WTC11 (cell line): ENCODE data around the gene GREB1. TPM values are rescaled to one million over a fixed set of nuclear protein-coding genes. Genes with fewer than 3 reads are reported as not detected.

Source experiments
- ATAC-seq: fragments of 200-7000 bp; cut with Tn5 transposase; 2 replicates; pipeline ENCODE4 v1.10.0; 2021; ENCODE audit warnings: mild to moderate bottlenecking, moderate library complexity
- CTCF ChIA-PET: fragments of 300-600 bp; sonication (Branson Sonifier 250); formaldehyde crosslinking; loops from one replicate; lab custom pipeline; 2021; ENCODE audit warnings: antibody characterized with exemption; lab: Charles Lee
- POLR2A ChIA-PET: fragments of 350-600 bp; sonication (Branson Sonifier 250); formaldehyde crosslinking; loops from one replicate; lab custom pipeline; 2021; ENCODE audit warnings: antibody characterized with exemption; lab: Charles Lee
- DNase-seq: peaks from one replicate; pipeline ENCODE4 v3.0.0; 2021; ENCODE audit warnings: low spot score
- H3K27ac Mint-ChIP-seq: 2 replicates; pipeline ENCODE4 v1.8.0; 2021; ENCODE audit warnings: mixed read lengths
- H3K27me3 Mint-ChIP-seq: 2 replicates; pipeline ENCODE4 v1.8.0; 2021; ENCODE audit warnings: low read depth, mild to moderate bottlenecking, moderate library complexity, mixed read lengths
- H3K36me3 Mint-ChIP-seq: 2 replicates; pipeline ENCODE4 v1.8.0; 2021; ENCODE audit warnings: mixed read lengths
- H3K4me1 Mint-ChIP-seq: 2 replicates; pipeline ENCODE4 v1.8.0; 2022; ENCODE audit warnings: mixed read lengths
- H3K4me3 Mint-ChIP-seq: 2 replicates; pipeline ENCODE4 v1.8.0; 2021; ENCODE audit warnings: mild to moderate bottlenecking, moderate library complexity, mixed read lengths
- H3K9me3 Mint-ChIP-seq: 2 replicates; pipeline ENCODE4 v1.8.0; 2021; ENCODE audit warnings: mixed read lengths
- CREB1 ChIP-seq: sonication (generic); formaldehyde crosslinking; IDR thresholded peaks from 2 replicates; pipeline ENCODE4 v1.8.0; 2023; ENCODE audit warnings: mild to moderate bottlenecking, missing genetic modification reagents
- EMX1 ChIP-seq: fragments of 250-450 bp; sonication (Bioruptor Pico); IDR thresholded peaks from 2 replicates; pipeline ENCODE4 v1.8.0; 2021; ENCODE audit warnings: mild to moderate bottlenecking
- ESRRA ChIP-seq: sonication (generic); formaldehyde crosslinking; IDR thresholded peaks from 2 replicates; pipeline ENCODE4 v1.8.1; 2022; ENCODE audit warnings: mild to moderate bottlenecking, missing genetic modification reagents, borderline replicate concordance
- FOXK1 ChIP-seq: sonication (generic); formaldehyde crosslinking; IDR thresholded peaks from 2 replicates; pipeline ENCODE4 v1.8.0; 2022; ENCODE audit warnings: mild to moderate bottlenecking, moderate library complexity, missing genetic modification reagents
- FOXP1 ChIP-seq: sonication (generic); formaldehyde crosslinking; IDR thresholded peaks from 2 replicates; pipeline ENCODE4 v1.8.0; 2022; ENCODE audit warnings: missing genetic modification reagents, mild to moderate bottlenecking, moderate library complexity, borderline replicate concordance
- MYBL2 ChIP-seq: sonication (generic); formaldehyde crosslinking; IDR thresholded peaks from 2 replicates; pipeline ENCODE4 v1.8.1; 2023; ENCODE audit warnings: mild to moderate bottlenecking, moderate library complexity, missing genetic modification reagents
- NFATC4 ChIP-seq: fragments of 250-450 bp; sonication (Bioruptor Pico); IDR thresholded peaks from 2 replicates; pipeline ENCODE4 v1.9.0; 2021; ENCODE audit warnings: mild to moderate bottlenecking
- NR1H2 ChIP-seq: sonication (generic); formaldehyde crosslinking; IDR thresholded peaks from 2 replicates; pipeline ENCODE4 v1.9.0; 2021; ENCODE audit warnings: mild to moderate bottlenecking, moderate library complexity, missing genetic modification reagents
- TCF7 ChIP-seq: sonication (generic); formaldehyde crosslinking; IDR thresholded peaks from 2 replicates; pipeline ENCODE4 v1.8.0; 2022; ENCODE audit warnings: mild to moderate bottlenecking, low read depth, missing genetic modification reagents, moderate library complexity
- ZNF121 ChIP-seq: sonication (generic); formaldehyde crosslinking; IDR thresholded peaks from 2 replicates; pipeline ENCODE4 v1.8.0; 2023; ENCODE audit warnings: missing genetic modification reagents
- ZNF317 ChIP-seq: sonication (generic); formaldehyde crosslinking; IDR thresholded peaks from 2 replicates; pipeline ENCODE4 v1.8.1; 2023; ENCODE audit warnings: low read depth, mild to moderate bottlenecking, moderate library complexity, missing genetic modification reagents, borderline replicate concordance
- ZNF396 ChIP-seq: fragments of 250-450 bp; sonication (Bioruptor Pico); IDR thresholded peaks from 2 replicates; pipeline ENCODE4 v1.8.0; 2021; ENCODE audit warnings: mild to moderate bottlenecking, moderate library complexity, borderline replicate concordance
- ZNF416 ChIP-seq: fragments of 250-450 bp; sonication (Bioruptor Pico); IDR thresholded peaks from 2 replicates; pipeline ENCODE4 v1.9.0; 2021; ENCODE audit warnings: mild to moderate bottlenecking, inconsistent platforms
- ZNF671 ChIP-seq: fragments of 250-450 bp; sonication (Bioruptor Pico); IDR thresholded peaks from 2 replicates; pipeline ENCODE4 v1.8.0; 2021; ENCODE audit warnings: mild to moderate bottlenecking
- total RNA-seq: library from RNA; stranded (reverse); gene quantifications from 3 replicates; pipeline ENCODE4 v1.2.3, GENCODE V29; 2021
- TF ChIP-seq, protein P1 (sequence below): sonication (generic); formaldehyde crosslinking; IDR thresholded peaks from 2 replicates; pipeline ENCODE4 v1.8.0; 2022; ENCODE audit warnings: mild to moderate bottlenecking, missing genetic modification reagents
- TF ChIP-seq, protein P2 (sequence below): fragments of 200-600 bp; IDR thresholded peaks from 2 replicates; pipeline ENCODE4 v1.8.0; 2022; ENCODE audit warnings: antibody characterized with exemption
- TF ChIP-seq, protein P3 (sequence below): sonication (generic); formaldehyde crosslinking; IDR thresholded peaks from 2 replicates; pipeline ENCODE4 v1.8.0; 2022; ENCODE audit warnings: mild to moderate bottlenecking, missing genetic modification reagents
- TF ChIP-seq, protein P4 (sequence below): fragments of 250-450 bp; sonication (Bioruptor Pico); IDR thresholded peaks from 2 replicates; pipeline ENCODE4 v1.8.0; 2021; ENCODE audit warnings: mild to moderate bottlenecking
- TF ChIP-seq, protein P5 (sequence below): sonication (generic); formaldehyde crosslinking; conservative IDR thresholded peaks from 2 replicates; pipeline ENCODE4 v1.8.1; 2023; ENCODE audit warnings: mild to moderate bottlenecking, low read depth, missing genetic modification reagents, moderate library complexity
- TF ChIP-seq, protein P6 (sequence below): sonication (generic); formaldehyde crosslinking; IDR thresholded peaks from 2 replicates; pipeline ENCODE4 v1.8.1; 2022; ENCODE audit warnings: missing genetic modification reagents, borderline replicate concordance
- TF ChIP-seq, protein P7 (sequence below): sonication (generic); formaldehyde crosslinking; IDR thresholded peaks from 2 replicates; pipeline ENCODE4 v1.8.1; 2022; ENCODE audit warnings: low read depth, missing genetic modification reagents, borderline replicate concordance

The GREB1 gene
- total RNA-seq, 1 experiment from 2014 or later: 35.7 TPM

DNA sequence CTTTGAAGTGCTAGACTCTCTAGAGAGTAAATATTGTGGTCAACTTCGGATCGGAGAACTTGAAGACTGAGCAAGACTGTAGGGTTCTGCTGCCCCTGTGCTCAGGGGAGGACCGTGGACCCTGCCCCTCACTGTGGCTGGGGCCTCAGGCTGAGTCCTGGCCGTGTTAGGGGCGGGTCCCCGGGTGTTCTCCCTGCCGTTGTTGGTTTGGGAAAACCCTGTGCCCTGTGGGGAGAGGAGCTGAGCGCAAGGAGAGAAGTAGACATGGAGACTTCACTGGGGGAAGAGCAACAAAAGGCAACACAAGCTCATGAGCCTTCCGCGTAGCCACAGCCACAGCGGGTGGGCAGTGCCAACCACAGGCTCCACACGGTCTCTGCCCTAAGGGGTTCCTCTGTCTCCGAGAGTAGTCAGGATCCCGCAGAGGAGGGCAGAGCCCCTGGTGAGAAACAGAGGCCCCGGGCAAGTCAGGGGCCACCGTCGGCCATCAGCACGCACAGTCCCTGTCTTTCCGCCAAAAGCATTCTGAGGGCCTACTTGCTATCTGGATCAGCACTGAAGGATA is 83.1 kb downstream of the GREB1 start:
- CTCF ChIA-PET: interaction anchor here (1.4 kb wide), 1 partner anchor 139 kb away, joined by 3 read pairs; no protein-coding TSS in a partner anchor
- no peaks in the 10 kb centered on the region for H3K27me3 Mint-ChIP-seq
- no peak overlapping the region for H3K27ac Mint-ChIP-seq
- no peak overlapping the region for H3K4me3 Mint-ChIP-seq
- H3K4me1 Mint-ChIP-seq: no peaks in the 10 kb centered on the region
- ATAC-seq: no peak
- TF ChIP-seq, protein P1, sequence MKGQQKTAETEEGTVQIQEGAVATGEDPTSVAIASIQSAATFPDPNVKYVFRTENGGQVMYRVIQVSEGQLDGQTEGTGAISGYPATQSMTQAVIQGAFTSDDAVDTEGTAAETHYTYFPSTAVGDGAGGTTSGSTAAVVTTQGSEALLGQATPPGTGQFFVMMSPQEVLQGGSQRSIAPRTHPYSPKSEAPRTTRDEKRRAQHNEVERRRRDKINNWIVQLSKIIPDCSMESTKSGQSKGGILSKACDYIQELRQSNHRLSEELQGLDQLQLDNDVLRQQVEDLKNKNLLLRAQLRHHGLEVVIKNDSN (CRISPR knock-in tag): no peak
- H3K36me3 Mint-ChIP-seq: peaks cover 49% of the 10 kb centered on the region
- POLR2A ChIA-PET: no interaction called here
- no peak for DNase-seq
- no peaks in the 10 kb centered on the region for H3K9me3 Mint-ChIP-seq

DNA sequence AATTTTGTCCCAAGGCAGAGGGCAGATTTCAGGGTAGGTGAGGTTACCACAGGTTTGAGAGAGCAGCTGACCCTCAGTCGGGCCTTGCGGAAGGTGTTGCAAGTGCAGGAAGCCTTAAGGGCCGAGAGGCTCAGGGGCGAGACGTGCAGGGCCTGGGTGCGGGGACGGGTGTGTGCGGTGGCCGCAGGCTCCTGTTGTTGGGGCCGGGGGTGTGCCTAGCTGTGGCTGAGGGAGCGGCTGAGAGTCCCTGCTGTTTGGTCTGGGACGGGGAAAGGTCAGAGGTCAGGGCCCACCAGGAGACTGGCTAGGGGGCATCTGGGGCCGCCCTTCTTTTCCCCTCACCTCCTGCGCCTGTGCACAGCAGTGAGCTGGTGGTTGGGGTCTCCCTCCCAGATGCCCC is 83.7 kb downstream of the GREB1 start:
- Mint-ChIP-seq H3K4me3 (no peak overlapping the region), H3K27me3 (no peaks in the 10 kb centered on the region), H3K27ac (no peak overlapping the region), H3K9me3 (no peaks in the 10 kb centered on the region), H3K4me1 (no peaks in the 10 kb centered on the region), H3K36me3 (peaks cover 47% of the 10 kb centered on the region)
- ChIA-PET POLR2A (no interaction called here), CTCF (interaction anchor here (1.4 kb wide), 1 partner anchor 140 kb away, joined by 3 read pairs; no protein-coding TSS in a partner anchor)
- DNase-seq (no peak), ATAC-seq (no peak)
- TF ChIP-seq ZNF317 (CRISPR knock-in tag): no peak
- TF ChIP-seq, protein P2, sequence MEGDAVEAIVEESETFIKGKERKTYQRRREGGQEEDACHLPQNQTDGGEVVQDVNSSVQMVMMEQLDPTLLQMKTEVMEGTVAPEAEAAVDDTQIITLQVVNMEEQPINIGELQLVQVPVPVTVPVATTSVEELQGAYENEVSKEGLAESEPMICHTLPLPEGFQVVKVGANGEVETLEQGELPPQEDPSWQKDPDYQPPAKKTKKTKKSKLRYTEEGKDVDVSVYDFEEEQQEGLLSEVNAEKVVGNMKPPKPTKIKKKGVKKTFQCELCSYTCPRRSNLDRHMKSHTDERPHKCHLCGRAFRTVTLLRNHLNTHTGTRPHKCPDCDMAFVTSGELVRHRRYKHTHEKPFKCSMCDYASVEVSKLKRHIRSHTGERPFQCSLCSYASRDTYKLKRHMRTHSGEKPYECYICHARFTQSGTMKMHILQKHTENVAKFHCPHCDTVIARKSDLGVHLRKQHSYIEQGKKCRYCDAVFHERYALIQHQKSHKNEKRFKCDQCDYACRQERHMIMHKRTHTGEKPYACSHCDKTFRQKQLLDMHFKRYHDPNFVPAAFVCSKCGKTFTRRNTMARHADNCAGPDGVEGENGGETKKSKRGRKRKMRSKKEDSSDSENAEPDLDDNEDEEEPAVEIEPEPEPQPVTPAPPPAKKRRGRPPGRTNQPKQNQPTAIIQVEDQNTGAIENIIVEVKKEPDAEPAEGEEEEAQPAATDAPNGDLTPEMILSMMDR: no peak
- TF ChIP-seq EMX1 (CRISPR knock-in tag): no peak
- TF ChIP-seq ZNF416 (CRISPR knock-in tag): no peak
- no peak for TF ChIP-seq ZNF671 (CRISPR knock-in tag)
- TF ChIP-seq, protein P3, sequence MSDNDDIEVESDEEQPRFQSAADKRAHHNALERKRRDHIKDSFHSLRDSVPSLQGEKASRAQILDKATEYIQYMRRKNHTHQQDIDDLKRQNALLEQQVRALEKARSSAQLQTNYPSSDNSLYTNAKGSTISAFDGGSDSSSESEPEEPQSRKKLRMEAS (CRISPR knock-in tag): no peak
- no peak for TF ChIP-seq TCF7 (CRISPR knock-in tag)
- TF ChIP-seq, protein P4, sequence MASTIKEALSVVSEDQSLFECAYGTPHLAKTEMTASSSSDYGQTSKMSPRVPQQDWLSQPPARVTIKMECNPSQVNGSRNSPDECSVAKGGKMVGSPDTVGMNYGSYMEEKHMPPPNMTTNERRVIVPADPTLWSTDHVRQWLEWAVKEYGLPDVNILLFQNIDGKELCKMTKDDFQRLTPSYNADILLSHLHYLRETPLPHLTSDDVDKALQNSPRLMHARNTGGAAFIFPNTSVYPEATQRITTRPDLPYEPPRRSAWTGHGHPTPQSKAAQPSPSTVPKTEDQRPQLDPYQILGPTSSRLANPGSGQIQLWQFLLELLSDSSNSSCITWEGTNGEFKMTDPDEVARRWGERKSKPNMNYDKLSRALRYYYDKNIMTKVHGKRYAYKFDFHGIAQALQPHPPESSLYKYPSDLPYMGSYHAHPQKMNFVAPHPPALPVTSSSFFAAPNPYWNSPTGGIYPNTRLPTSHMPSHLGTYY: no peak
- TF ChIP-seq FOXK1 (CRISPR knock-in tag): no peak
- no peak for TF ChIP-seq ZNF121 (CRISPR knock-in tag)
- TF ChIP-seq ZNF396 (CRISPR knock-in tag): no peak
- TF ChIP-seq, protein P5, sequence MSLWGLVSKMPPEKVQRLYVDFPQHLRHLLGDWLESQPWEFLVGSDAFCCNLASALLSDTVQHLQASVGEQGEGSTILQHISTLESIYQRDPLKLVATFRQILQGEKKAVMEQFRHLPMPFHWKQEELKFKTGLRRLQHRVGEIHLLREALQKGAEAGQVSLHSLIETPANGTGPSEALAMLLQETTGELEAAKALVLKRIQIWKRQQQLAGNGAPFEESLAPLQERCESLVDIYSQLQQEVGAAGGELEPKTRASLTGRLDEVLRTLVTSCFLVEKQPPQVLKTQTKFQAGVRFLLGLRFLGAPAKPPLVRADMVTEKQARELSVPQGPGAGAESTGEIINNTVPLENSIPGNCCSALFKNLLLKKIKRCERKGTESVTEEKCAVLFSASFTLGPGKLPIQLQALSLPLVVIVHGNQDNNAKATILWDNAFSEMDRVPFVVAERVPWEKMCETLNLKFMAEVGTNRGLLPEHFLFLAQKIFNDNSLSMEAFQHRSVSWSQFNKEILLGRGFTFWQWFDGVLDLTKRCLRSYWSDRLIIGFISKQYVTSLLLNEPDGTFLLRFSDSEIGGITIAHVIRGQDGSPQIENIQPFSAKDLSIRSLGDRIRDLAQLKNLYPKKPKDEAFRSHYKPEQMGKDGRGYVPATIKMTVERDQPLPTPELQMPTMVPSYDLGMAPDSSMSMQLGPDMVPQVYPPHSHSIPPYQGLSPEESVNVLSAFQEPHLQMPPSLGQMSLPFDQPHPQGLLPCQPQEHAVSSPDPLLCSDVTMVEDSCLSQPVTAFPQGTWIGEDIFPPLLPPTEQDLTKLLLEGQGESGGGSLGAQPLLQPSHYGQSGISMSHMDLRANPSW: no peak
- TF ChIP-seq ESRRA: no peak
- TF ChIP-seq, protein P6, sequence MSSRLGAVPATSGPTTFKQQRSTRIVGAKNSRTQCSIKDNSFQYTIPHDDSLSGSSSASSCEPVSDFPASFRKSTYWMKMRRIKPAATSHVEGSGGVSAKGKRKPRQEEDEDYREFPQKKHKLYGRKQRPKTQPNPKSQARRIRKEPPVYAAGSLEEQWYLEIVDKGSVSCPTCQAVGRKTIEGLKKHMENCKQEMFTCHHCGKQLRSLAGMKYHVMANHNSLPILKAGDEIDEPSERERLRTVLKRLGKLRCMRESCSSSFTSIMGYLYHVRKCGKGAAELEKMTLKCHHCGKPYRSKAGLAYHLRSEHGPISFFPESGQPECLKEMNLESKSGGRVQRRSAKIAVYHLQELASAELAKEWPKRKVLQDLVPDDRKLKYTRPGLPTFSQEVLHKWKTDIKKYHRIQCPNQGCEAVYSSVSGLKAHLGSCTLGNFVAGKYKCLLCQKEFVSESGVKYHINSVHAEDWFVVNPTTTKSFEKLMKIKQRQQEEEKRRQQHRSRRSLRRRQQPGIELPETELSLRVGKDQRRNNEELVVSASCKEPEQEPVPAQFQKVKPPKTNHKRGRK (CRISPR knock-in tag): no peak
- TF ChIP-seq, protein P7, sequence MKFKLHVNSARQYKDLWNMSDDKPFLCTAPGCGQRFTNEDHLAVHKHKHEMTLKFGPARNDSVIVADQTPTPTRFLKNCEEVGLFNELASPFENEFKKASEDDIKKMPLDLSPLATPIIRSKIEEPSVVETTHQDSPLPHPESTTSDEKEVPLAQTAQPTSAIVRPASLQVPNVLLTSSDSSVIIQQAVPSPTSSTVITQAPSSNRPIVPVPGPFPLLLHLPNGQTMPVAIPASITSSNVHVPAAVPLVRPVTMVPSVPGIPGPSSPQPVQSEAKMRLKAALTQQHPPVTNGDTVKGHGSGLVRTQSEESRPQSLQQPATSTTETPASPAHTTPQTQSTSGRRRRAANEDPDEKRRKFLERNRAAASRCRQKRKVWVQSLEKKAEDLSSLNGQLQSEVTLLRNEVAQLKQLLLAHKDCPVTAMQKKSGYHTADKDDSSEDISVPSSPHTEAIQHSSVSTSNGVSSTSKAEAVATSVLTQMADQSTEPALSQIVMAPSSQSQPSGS (CRISPR knock-in tag): no peak
- TF ChIP-seq FOXP1 (CRISPR knock-in tag): no peak
- TF ChIP-seq NR1H2 (CRISPR knock-in tag): no peak
- no peak for TF ChIP-seq CREB1 (CRISPR knock-in tag)
- TF ChIP-seq NFATC4 (CRISPR knock-in tag): no peak
- TF ChIP-seq MYBL2 (CRISPR knock-in tag): no peak
